Transverse colon (tissue), 4 donors: ENCODE data around the gene SHMT1.

ENCODE experiments used
- EP300 ChIP-seq: sonication (generic); formaldehyde crosslinking; IDR thresholded peaks from one replicate; pipeline ENCODE4 v1.6.1; 2017; ENCODE audit warnings: antibody characterized with exemption, low read depth
- POLR2A ChIP-seq: fragments of 450-650 bp; IDR thresholded peaks from one replicate; pipeline ENCODE4 v1.6.1; 2016; ENCODE audit warnings: antibody characterized with exemption, mild to moderate bottlenecking, moderate library complexity
- POLR2AphosphoS5 ChIP-seq, 3 donors: sonication (generic); formaldehyde crosslinking; IDR thresholded peaks; one replicate each; pipeline ENCODE4 v1.6.1; 2016; ENCODE audit warnings: antibody characterized with exemption in 3 of 3
- TF ChIP-seq, protein P1 (sequence below), 5 experiments: fragments of 200-600 bp in 3 of 5; fragments of 450-650 bp in 2 of 5; sonication (generic) in 3 of 5; IDR thresholded peaks; 1 replicate in 2 of 5; 2 replicates in 3 of 5; pipeline ENCODE4 v1.5.1; 2016 to 2017; ENCODE audit warnings: antibody characterized with exemption in 5 of 5, inconsistent platforms in 3 of 5, mild to moderate bottlenecking in 2 of 5, moderate library complexity in 1 of 5

DNA sequence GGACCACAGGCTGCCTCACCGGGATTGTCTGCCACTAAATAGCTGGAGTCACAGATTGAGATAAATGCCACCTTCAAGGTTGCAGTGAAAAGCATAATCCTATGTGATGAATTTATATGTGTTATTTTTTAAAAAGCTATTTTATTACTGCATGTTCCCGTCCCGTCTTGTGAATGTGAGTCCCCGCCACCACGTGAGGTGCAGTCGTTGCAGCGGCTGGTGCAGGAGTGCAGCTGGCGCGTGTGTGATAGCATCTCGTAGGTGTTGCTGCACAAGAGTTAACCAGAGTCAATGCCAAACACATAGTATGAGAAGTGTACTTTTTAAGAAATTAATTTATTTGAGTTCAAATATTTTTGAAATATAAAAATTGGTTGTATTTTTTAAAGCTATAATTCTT lies 35.8 kb downstream of the SHMT1 start:
- TF ChIP-seq, protein P1, sequence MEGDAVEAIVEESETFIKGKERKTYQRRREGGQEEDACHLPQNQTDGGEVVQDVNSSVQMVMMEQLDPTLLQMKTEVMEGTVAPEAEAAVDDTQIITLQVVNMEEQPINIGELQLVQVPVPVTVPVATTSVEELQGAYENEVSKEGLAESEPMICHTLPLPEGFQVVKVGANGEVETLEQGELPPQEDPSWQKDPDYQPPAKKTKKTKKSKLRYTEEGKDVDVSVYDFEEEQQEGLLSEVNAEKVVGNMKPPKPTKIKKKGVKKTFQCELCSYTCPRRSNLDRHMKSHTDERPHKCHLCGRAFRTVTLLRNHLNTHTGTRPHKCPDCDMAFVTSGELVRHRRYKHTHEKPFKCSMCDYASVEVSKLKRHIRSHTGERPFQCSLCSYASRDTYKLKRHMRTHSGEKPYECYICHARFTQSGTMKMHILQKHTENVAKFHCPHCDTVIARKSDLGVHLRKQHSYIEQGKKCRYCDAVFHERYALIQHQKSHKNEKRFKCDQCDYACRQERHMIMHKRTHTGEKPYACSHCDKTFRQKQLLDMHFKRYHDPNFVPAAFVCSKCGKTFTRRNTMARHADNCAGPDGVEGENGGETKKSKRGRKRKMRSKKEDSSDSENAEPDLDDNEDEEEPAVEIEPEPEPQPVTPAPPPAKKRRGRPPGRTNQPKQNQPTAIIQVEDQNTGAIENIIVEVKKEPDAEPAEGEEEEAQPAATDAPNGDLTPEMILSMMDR (IDR thresholded peaks at IDR 0.05), result no peak
- TF ChIP-seq POLR2AphosphoS5 (IDR thresholded peaks at IDR 0.05) (no peak), POLR2A (no peak), EP300 (no peak)
